Activated naive CD8-positive, alpha-beta T cell treated with anti-CD3 and anti-CD28 coated beads, Interleukin-2, amount 10 ng/mL, durations not matched to agents 7 days and 5 days (primary cell): Measurements from ENCODE around the gene CBX1. TPM values are rescaled to one million over a fixed set of nuclear protein-coding genes. Genes with fewer than 3 reads are reported as not detected.

Experiments used
- ATAC-seq: fragments of 150-1000 bp; cut with Tn5 transposase; one replicate; pipeline ENCODE4 v1.10.0; 2021; ENCODE audit warnings: low read depth, moderate library complexity
- POLR2A ChIA-PET: fragments of 350-600 bp; sonication (Branson Sonifier 250); formaldehyde crosslinking; loops from one replicate; lab custom pipeline; 2021; ENCODE audit warnings: antibody characterized with exemption; lab: Charles Lee
- DNase-seq: peaks from one replicate; pipeline ENCODE4 v3.0.0; 2021
- H3K27ac Mint-ChIP-seq: one replicate; pipeline ENCODE4 v1.8.0; 2022; ENCODE audit warnings: mild to moderate bottlenecking, mixed read lengths
- H3K27me3 Mint-ChIP-seq: one replicate; pipeline ENCODE4 v1.8.0; 2022; ENCODE audit warnings: mild to moderate bottlenecking, moderate library complexity, mixed read lengths
- H3K36me3 Mint-ChIP-seq: one replicate; pipeline ENCODE4 v1.8.0; 2021; ENCODE audit warnings: mild to moderate bottlenecking, mixed read lengths
- H3K4me1 Mint-ChIP-seq: one replicate; pipeline ENCODE4 v1.8.0; 2021; ENCODE audit warnings: mixed read lengths
- H3K4me3 Mint-ChIP-seq: one replicate; pipeline ENCODE4 v1.8.0; 2022; ENCODE audit warnings: mild to moderate bottlenecking, moderate library complexity, mixed read lengths
- H3K9me3 Mint-ChIP-seq: one replicate; pipeline ENCODE4 v1.8.0; 2021; ENCODE audit warnings: mixed read lengths
- total RNA-seq, 2 experiments: library from RNA; stranded (reverse); gene quantifications; one replicate each; pipeline ENCODE4 v1.2.3, GENCODE V29; 2021

CBX1 gene
- total RNA-seq, 2 experiments from 2014 or later: 55.1 to 56.0 TPM

GRCh38 chr17:48064638-48065037, 36.6 kb downstream of the CBX1 start:
- no peak for ATAC-seq
- H3K9me3 Mint-ChIP-seq: no peaks in the 10 kb centered on the region
- POLR2A ChIA-PET: interaction anchor here (0.6 kb wide), 2 partner anchors 18 to 39 kb away, joined by 4 to 5 read pairs; no protein-coding TSS in a partner anchor
- H3K27ac Mint-ChIP-seq: no peak overlapping the region
- no peak for DNase-seq
- H3K36me3 Mint-ChIP-seq: peaks cover 15% of the 10 kb centered on the region
- no peak overlapping the region for H3K4me3 Mint-ChIP-seq
- H3K4me1 Mint-ChIP-seq: peaks cover 4% of the 10 kb centered on the region
- no peaks in the 10 kb centered on the region for H3K27me3 Mint-ChIP-seq

DNA sequence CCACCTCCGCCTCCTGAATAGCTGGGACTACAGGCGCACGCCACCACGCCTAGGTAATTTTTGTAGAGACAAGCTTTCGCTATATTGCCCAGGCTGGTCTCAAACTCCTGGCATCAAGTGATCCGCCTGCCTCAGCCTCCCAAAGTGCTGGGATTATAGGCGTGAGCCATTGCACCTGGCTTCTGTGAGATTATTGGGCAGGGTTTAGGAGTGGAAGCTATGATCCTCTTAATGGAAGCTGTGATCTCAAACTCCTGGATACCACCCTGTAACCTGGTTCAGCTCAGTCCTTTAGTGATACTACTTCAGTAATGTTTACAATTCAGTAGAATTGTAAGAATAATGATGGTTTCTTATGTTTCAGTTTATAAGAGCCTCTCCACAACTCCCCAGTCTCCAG, 39.0 kb downstream of the CBX1 start:
- Mint-ChIP-seq H3K27me3 (no peaks in the 10 kb centered on the region), H3K27ac (no peak overlapping the region), H3K4me1 (peaks cover 4% of the 10 kb centered on the region), H3K4me3 (no peak overlapping the region), H3K36me3 (peaks cover 31% of the 10 kb centered on the region), H3K9me3 (no peaks in the 10 kb centered on the region)
- ATAC-seq (no peak), DNase-seq (no peak)
- POLR2A ChIA-PET: no interaction called here

- ATAC-seq (no peak), DNase-seq (no peak)
- no peak overlapping the region for H3K4me3 Mint-ChIP-seq
- H3K4me1 Mint-ChIP-seq: peaks cover 14% of the 10 kb centered on the region
- no peak overlapping the region for H3K27ac Mint-ChIP-seq
- no peaks in the 10 kb centered on the region for H3K9me3 Mint-ChIP-seq
- H3K27me3 Mint-ChIP-seq: no peaks in the 10 kb centered on the region
- POLR2A ChIA-PET: interaction anchor here (3.8 kb wide), 1 partner anchor 13 kb away, joined by 17 read pairs; the partner anchor contains the start of gene NFE2L1
- H3K36me3 Mint-ChIP-seq: peaks cover 45% of the 10 kb centered on the region
Observed at GRCh38 chr17:48060249-48060648, 41.0 kb downstream of the CBX1 start.

- peaks cover 45% of the 10 kb centered on the region for H3K36me3 Mint-ChIP-seq
- ATAC-seq (no peak), DNase-seq (no peak)
- no peaks in the 10 kb centered on the region for H3K9me3 Mint-ChIP-seq
- peaks cover 18% of the 10 kb centered on the region for H3K4me1 Mint-ChIP-seq
- H3K27me3 Mint-ChIP-seq: no peaks in the 10 kb centered on the region
- POLR2A ChIA-PET: interaction anchor here (1.3 to 3.8 kb wide), 3 partner anchors 9 to 22 kb away, joined by 3 to 17 read pairs (median 4); partner anchors contain the start of gene NFE2L1
- H3K27ac Mint-ChIP-seq: no peak overlapping the region
- H3K4me3 Mint-ChIP-seq: no peak overlapping the region
Observed at GRCh38 chr17:48059125-48059668, 42.1 kb downstream of the CBX1 start.

- H3K36me3 Mint-ChIP-seq: peaks cover 44% of the 10 kb centered on the region
- POLR2A ChIA-PET: interaction anchor here (1.3 to 3.8 kb wide), 3 partner anchors 9 to 23 kb away, joined by 3 to 17 read pairs (median 4); partner anchors contain the start of gene NFE2L1
- no peak overlapping the region for H3K4me3 Mint-ChIP-seq
- DNase-seq (no peak), ATAC-seq (no peak)
- no peak overlapping the region for H3K27ac Mint-ChIP-seq
- H3K4me1 Mint-ChIP-seq: peaks cover 18% of the 10 kb centered on the region
- no peaks in the 10 kb centered on the region for H3K9me3 Mint-ChIP-seq
- H3K27me3 Mint-ChIP-seq: no peaks in the 10 kb centered on the region
Observed at GRCh38 chr17:48058393-48059124, 42.7 kb downstream of the CBX1 start.

GRCh38 chr17:48057626-48058025, 43.7 kb downstream of the CBX1 start:
- no peak overlapping the region for H3K4me3 Mint-ChIP-seq
- POLR2A ChIA-PET: interaction anchor here (3.8 kb wide), 1 partner anchor 10 kb away, joined by 17 read pairs; the partner anchor contains the start of gene NFE2L1
- no peak for ATAC-seq

GRCh38 chr17:48056879-48057278, 44.4 kb downstream of the CBX1 start:
- POLR2A ChIA-PET: interaction anchor here (1.1 to 3.8 kb wide), 2 partner anchors 10 to 14 kb away, joined by 4 to 17 read pairs; partner anchors contain the start of gene NFE2L1
- DNase-seq (no peak), ATAC-seq (no peak)
- H3K9me3 Mint-ChIP-seq: no peaks in the 10 kb centered on the region
- H3K27me3 Mint-ChIP-seq: no peaks in the 10 kb centered on the region
- H3K4me1 Mint-ChIP-seq: peaks cover 32% of the 10 kb centered on the region
- H3K36me3 Mint-ChIP-seq: peaks cover 45% of the 10 kb centered on the region
- no peak overlapping the region for H3K4me3 Mint-ChIP-seq
- peak overlapping the region; percentile 68 for H3K27ac Mint-ChIP-seq

More at GRCh38 chr17:48057626-48058025, 43.7 kb downstream of the CBX1 start:
- Mint-ChIP-seq H3K9me3 (no peaks in the 10 kb centered on the region), H3K36me3 (peaks cover 47% of the 10 kb centered on the region), H3K4me1 (peaks cover 26% of the 10 kb centered on the region), H3K27ac (no peak overlapping the region), H3K27me3 (no peaks in the 10 kb centered on the region)
- no peak for DNase-seq

GRCh38 chr17:48056246-48056745, 45.0 kb downstream of the CBX1 start:
- peaks cover 37% of the 10 kb centered on the region for H3K4me1 Mint-ChIP-seq
- POLR2A ChIA-PET: interaction anchor here (1.1 to 1.4 kb wide), 2 partner anchors 9 to 13 kb away, joined by 4 read pairs; no protein-coding TSS in a partner anchor

DNA sequence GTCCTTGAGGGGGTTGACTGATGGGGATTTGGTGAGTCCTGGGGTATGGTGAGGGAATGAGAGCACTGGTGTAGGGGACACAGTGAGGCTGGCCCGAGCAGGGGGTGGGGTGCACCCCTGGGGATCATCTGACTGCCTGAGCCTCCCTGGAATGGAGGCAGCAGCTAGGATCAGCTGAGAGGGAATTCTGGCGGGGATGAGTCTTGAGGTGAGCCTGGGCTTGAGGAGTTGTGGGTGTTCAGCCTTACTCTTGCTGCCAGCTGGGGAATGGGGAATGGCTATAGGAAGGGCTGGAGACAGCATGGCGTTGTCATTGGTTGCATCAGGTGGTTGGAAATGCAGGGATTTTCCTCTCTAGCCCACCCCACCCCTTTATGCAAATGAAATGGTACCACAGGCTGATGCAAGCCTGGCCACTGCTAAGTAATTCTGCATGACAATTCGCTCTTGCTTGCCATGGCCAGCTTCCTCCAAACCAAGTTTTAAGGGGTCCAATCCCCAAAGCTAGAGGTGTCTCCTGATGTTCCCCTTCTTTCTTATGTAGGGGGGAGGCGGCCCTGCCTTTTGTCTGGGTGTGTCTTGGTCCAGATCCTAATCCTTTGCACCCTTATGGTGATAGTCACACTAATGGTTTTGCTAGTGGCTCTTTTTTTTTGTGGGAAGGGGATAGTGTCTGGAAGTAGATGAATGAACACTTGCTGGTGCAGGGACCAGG, 45.6 kb downstream of the CBX1 start:
- H3K27ac Mint-ChIP-seq: peak overlapping the region; percentile 68
- H3K4me1 Mint-ChIP-seq: peaks cover 42% of the 10 kb centered on the region
- peaks cover 46% of the 10 kb centered on the region for H3K36me3 Mint-ChIP-seq
- ATAC-seq (no peak), DNase-seq (no peak)
- POLR2A ChIA-PET: interaction anchor here (0.9 to 1.4 kb wide), 3 partner anchors 9 to 18 kb away, joined by 3 to 4 read pairs (median 4); no protein-coding TSS in a partner anchor
- no peaks in the 10 kb centered on the region for H3K27me3 Mint-ChIP-seq
- H3K9me3 Mint-ChIP-seq: no peaks in the 10 kb centered on the region
- peak overlapping the region; percentile 21 for H3K4me3 Mint-ChIP-seq

More at GRCh38 chr17:48056246-48056745, 45.0 kb downstream of the CBX1 start:
- Mint-ChIP-seq H3K27me3 (no peaks in the 10 kb centered on the region), H3K36me3 (peaks cover 47% of the 10 kb centered on the region), H3K27ac (peak overlapping the region; percentile 68), H3K9me3 (no peaks in the 10 kb centered on the region), H3K4me3 (no peak overlapping the region)
- ATAC-seq (no peak), DNase-seq (no peak)

- Mint-ChIP-seq H3K27ac (peak overlapping the region; percentile 68), H3K27me3 (no peaks in the 10 kb centered on the region), H3K4me3 (peak overlapping the region; percentile 21), H3K36me3 (peaks cover 46% of the 10 kb centered on the region), H3K9me3 (no peaks in the 10 kb centered on the region), H3K4me1 (peaks cover 52% of the 10 kb centered on the region)
- POLR2A ChIA-PET: interaction anchor here (0.9 to 1.4 kb wide), 2 partner anchors 8 to 19 kb away, joined by 3 to 4 read pairs; no protein-coding TSS in a partner anchor
- ATAC-seq (no peak), DNase-seq (no peak)
Observed at GRCh38 chr17:48054238-48055185, 46.8 kb downstream of the CBX1 start.

GRCh38 chr17:48053758-48054237, 47.5 kb downstream of the CBX1 start:
- DNase-seq (no peak), ATAC-seq (no peak)
- Mint-ChIP-seq H3K4me1 (peaks cover 54% of the 10 kb centered on the region), H3K9me3 (no peaks in the 10 kb centered on the region), H3K27me3 (no peaks in the 10 kb centered on the region), H3K27ac (no peak overlapping the region), H3K36me3 (peaks cover 38% of the 10 kb centered on the region), H3K4me3 (no peak overlapping the region)
- POLR2A ChIA-PET: no interaction called here
